Heart right ventricle (tissue), 16 donors: ENCODE results near the gene TAS2R50. TPM values are rescaled to one million over a fixed set of nuclear protein-coding genes. Genes with fewer than 3 reads are reported as not detected.
A peak's percentile ranks its signal among the peaks of the same experiment; 100 is the strongest.
"Not testable (repeated sequence)": the region's sequence is repeated elsewhere in the genome, so short reads cannot be mapped to it uniquely, and the experiment has no call there.

ENCODE experiments used
- ATAC-seq, 8 donors: fragments of 200-7000 bp; cut with Tn5 transposase; one replicate each; pipeline ENCODE4 v1.9.1; 2020; ENCODE audit warnings: mild to moderate bottlenecking in 8 of 8, moderate library complexity in 8 of 8, moderate number of reproducible peaks in 1 of 8
- DNase-seq, 2 donors: peaks; one replicate each; pipeline ENCODE4 v3.0.0-alpha.2; 2020
- H3K27ac ChIP-seq, 10 donors: fragments of 200-600 bp; sonication (generic) in 2 of 10; one replicate each; pipeline versions ENCODE4 v1.5.0 to v1.8.0; 2020 to 2022; ENCODE audit warnings: mild to moderate bottlenecking in 3 of 10
- H3K27me3 ChIP-seq, 7 donors: fragments of 200-600 bp; one replicate each; pipeline ENCODE4 v1.8.0; 2021 to 2022; ENCODE audit warnings: mild to moderate bottlenecking in 2 of 7
- H3K36me3 ChIP-seq, 9 donors: fragments of 200-600 bp; sonication (generic) in 1 of 9; one replicate each; pipeline versions ENCODE4 v1.5.0 to v1.8.0; 2020 to 2022; ENCODE audit warnings: mild to moderate bottlenecking in 2 of 9
- H3K4me1 ChIP-seq, 9 donors: fragments of 200-600 bp; sonication (generic) in 1 of 9; one replicate each; pipeline versions ENCODE4 v1.5.0 to v1.8.0; 2020 to 2022; ENCODE audit warnings: mild to moderate bottlenecking in 4 of 9
- H3K4me3 ChIP-seq, 10 donors: fragments of 200-600 bp; sonication (generic) in 2 of 10; one replicate each; pipeline versions ENCODE4 v1.5.0 to v1.8.0; 2020 to 2022; ENCODE audit warnings: mild to moderate bottlenecking in 7 of 10, moderate library complexity in 2 of 10
- H3K9me3 ChIP-seq, 11 donors: fragments of 200-600 bp in 10 of 11; sonication (generic) in 2 of 11; one replicate each; pipeline versions ENCODE4 v1.5.0 to v1.8.0; 2013 to 2022; ENCODE audit warnings: mild to moderate bottlenecking in 2 of 11, control low read depth in 1 of 11, moderate library complexity in 1 of 11
- WGBS, 2 donors: extraction: QIAGEN DNeasy Blood & Tissue Kit; methylation state at CpG; one replicate each; pipeline ENCODE4 v1.1.7; 2013; ENCODE audit warnings: inconsistent platforms in 1 of 2; 5-methylcytosine and 5-hydroxymethylcytosine counted together
- intact Hi-C, 10 donors: fragments of 100-400 bp; cut with DNase I; formaldehyde crosslinking; loops; one replicate each; pipeline versions ENCODE4 v1.11.1 to v1.14.2; 2022
- long read RNA-seq, 3 donors: library from polyadenylated mRNA; unstranded; transcript quantifications; one replicate each; pipeline ENCODE4 v2.0.0, GENCODE V29; 2020 to 2021
- polyA plus RNA-seq, 2 donors: library from polyadenylated mRNA; stranded (reverse); fragments of 200-250 nt; gene quantifications; one replicate each; pipeline ENCODE4 v1.2.3, GENCODE V29; 2013
- total RNA-seq, 10 donors: library from RNA; stranded (reverse); fragmentation: NEBNext Ultra II Directional in 3 of 10; extraction: Animal tissue kit (Norgen Biotek cat#: 25700) in 3 of 10; gene quantifications; one replicate each; pipeline versions ENCODE4 v1.2.1 to v1.2.4, GENCODE V29; 2021 to 2023
- TF ChIP-seq, protein P1 (sequence below), 9 donors: fragments of 200-600 bp; sonication (generic) in 2 of 9; IDR thresholded peaks; one replicate each; pipeline versions ENCODE4 v1.5.0 to v1.8.0; 2021 to 2022; ENCODE audit warnings: antibody characterized with exemption in 9 of 9, mild to moderate bottlenecking in 5 of 9, moderate library complexity in 1 of 9
- donor health status: Arrhythmogenic right ventricular cardiomyopathy.
- donor health status: ischemic (EF 13 %, LVEDD 7.1; RV severe dilation, severe dysfunction).
- donor health status: healthy with polysubstance abuse.
- donor health status: DM: no; HTN: yes; CAD: no.
- donor health status: DM: no; HTN: no; CAD: no.
- donor health status: ischemic (EF 25% LVEDD 6.9; RV normal size, moderate dysfunction).
- donor health status: ischemic (EF 25% LVEDD 5.7; RV mildly dilated, moderate dysfunction).
- donor health status: healthy.
- donor health status: DM: yes; HTN: yes; CAD: no.
- donor health status: Ischemic cardiomyopathy.
- donor health status: ischemic (EF 35%, LVEDD 5.7; RV mildly dilated, moderate dysfunction).
- donor health status: nonischemic (EF 11% LVEDD 7.7; RV severe dilation, severe dysfunction).
- donor health status: DM: yes; HTN: yes; CAD: no.
- donor health status: PGD.
- donor health status: ischemic (EF 29% LVEDD 5.4; RV normal size, mild dysfunction).
- donor health status: nonischemic (EF 23%, LVEDD 6.1; RV moderate dilation, normal function).

Gene TAS2R50, protein sequence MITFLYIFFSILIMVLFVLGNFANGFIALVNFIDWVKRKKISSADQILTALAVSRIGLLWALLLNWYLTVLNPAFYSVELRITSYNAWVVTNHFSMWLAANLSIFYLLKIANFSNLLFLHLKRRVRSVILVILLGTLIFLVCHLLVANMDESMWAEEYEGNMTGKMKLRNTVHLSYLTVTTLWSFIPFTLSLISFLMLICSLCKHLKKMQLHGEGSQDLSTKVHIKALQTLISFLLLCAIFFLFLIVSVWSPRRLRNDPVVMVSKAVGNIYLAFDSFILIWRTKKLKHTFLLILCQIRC
- total RNA-seq: under 1 TPM in 7 of 10 donors, not detected in 3; 0.24 to 0.88 (median 0.59) TPM
- polyA plus RNA-seq: not detected
- long read RNA-seq, donor 1: 0 reads
- long read RNA-seq, donor 2: 0 reads
- long read RNA-seq, donor 3: 0 reads

DNA sequence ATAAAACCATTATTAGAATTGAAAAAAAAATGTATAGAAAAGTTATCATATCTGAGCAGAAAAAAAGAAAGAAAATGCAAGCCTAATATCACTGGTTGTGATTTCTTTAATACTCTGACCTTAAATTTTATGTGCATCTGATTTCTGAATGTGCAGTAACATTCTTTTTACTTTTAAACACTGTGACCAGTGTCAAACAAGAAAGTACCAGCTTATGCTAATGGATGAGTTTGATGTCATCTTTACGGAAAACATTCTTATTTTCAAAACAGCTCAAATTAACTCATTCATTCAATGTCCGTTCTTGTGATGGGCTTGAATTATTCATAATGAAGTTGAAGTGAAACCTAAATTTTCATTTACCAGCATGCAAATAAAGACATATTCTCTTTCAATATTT, at the start of gene TAS2R50:
Gene TAS2R50, minus strand, starts transcription at position 101 of the 400 bp plus-strand sequence. Its CDS starts 52 bp downstream, at position 49.
- Histone ChIP-seq H3K9me3 (peaks cover 0 to 10% (median 5%) of the 10 kb centered on the region in 11 donors), H3K4me3 (no peak within 1 kb of the TSS), H3K36me3 (peaks cover 0 to 11% (median 0%) of the 10 kb centered on the region in 9 donors), H3K27me3 (no peaks in the 10 kb centered on the region), H3K27ac (no peak within 1 kb of the TSS), H3K4me1 (no peaks in the 10 kb centered on the region)
- DNase-seq: no peak
- WGBS, 2 donors: 50 to 74% methylated on average over 2 of the region's 2 CpGs
- TF ChIP-seq, protein P1, sequence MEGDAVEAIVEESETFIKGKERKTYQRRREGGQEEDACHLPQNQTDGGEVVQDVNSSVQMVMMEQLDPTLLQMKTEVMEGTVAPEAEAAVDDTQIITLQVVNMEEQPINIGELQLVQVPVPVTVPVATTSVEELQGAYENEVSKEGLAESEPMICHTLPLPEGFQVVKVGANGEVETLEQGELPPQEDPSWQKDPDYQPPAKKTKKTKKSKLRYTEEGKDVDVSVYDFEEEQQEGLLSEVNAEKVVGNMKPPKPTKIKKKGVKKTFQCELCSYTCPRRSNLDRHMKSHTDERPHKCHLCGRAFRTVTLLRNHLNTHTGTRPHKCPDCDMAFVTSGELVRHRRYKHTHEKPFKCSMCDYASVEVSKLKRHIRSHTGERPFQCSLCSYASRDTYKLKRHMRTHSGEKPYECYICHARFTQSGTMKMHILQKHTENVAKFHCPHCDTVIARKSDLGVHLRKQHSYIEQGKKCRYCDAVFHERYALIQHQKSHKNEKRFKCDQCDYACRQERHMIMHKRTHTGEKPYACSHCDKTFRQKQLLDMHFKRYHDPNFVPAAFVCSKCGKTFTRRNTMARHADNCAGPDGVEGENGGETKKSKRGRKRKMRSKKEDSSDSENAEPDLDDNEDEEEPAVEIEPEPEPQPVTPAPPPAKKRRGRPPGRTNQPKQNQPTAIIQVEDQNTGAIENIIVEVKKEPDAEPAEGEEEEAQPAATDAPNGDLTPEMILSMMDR (IDR thresholded peaks at IDR 0.05): no peak
- intact Hi-C loops: no loop called here
- ATAC-seq: no peak

DNA sequence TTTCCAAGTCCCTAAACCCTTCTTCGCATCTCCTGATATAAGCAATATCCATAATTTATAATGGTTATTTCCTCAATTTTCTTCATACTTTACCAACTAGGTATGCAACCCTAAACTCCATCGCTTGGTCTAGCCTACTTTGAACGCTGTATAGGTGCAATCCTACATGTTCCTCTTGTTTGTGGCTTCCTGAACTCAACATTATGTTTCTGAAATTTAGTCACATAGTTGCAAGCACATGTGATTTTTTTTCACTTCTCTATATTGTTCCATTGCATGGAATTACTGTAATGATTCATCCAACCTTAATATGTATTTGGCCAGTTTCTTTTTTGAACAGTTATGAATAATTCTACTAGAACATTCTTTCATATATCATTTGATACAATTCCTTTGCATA, 47.2 kb upstream of the TAS2R50 start:
- H3K27ac ChIP-seq, H3K9me3 ChIP-seq, ATAC-seq, H3K4me3 ChIP-seq, H3K4me1 ChIP-seq, H3K36me3 ChIP-seq, DNase-seq, intact Hi-C loops, H3K27me3 ChIP-seq: not testable (repeated sequence)
- 100% methylated on average over 1 of the region's 3 CpGs; no CpG with 5 or more reads in 1 of the 2 donors for WGBS, 2 donors

DNA sequence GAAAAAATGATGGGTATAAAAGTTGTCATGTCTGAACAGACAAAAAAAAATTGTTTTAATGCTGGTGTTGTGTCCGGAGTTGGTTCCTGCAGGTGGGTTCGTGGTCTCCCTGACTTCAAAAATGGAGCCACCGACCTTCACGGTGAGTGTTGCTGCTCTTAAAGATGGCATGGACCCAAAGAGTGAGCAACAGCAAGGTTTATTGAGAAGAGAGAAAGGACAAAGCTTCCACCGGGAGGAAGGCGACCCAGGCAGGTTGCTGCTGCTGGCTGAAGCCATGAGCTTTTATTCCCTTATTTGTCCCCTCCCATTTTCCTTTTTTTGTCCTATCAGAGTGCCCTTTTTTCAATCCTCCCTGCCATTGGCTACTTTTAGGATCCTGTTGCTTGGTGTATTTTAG, 44.6 kb upstream of the TAS2R50 start, which contains the start of gene TAS2R31:
Gene TAS2R31, minus strand, starts transcription at position 101 of the 400 bp plus-strand sequence. Its CDS starts 72 bp downstream, at position 29.
- TF ChIP-seq, protein P1 (IDR thresholded peaks at IDR 0.05): no peak
- 97 to 99% methylated on average over 6 of the region's 6 CpGs for WGBS, 2 donors
- Histone ChIP-seq H3K9me3 (no peaks in the 10 kb centered on the region), H3K27me3 (no peaks in the 10 kb centered on the region), H3K27ac (no peak within 1 kb of the TSS), H3K36me3 (peaks cover 0 to 8% (median 0%) of the 10 kb centered on the region in 9 donors), H3K4me3 (no peak within 1 kb of the TSS), H3K4me1 (no peaks in the 10 kb centered on the region)
- DNase-seq (no peak), ATAC-seq (no peak)
- intact Hi-C loops: no loop called here

DNA sequence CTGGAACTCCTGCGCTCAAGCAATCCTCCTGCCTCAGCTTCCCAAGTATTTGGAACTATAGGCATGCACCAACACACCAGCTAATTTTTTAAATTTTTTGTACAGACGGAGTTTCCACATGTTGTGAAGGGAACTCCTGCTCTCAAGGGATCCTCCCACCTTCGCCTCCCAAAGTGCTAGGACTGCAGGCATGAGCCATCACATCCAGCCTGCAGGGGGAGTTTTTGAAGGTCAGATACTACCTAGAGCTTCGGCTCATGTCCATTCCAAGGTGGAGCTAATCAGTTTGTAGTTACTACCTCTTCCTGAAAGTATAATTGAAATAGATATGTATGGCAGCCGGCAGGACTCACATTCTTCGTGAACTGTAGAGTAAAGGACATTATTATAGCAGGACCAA, 39.4 kb upstream of the TAS2R50 start:
- H3K4me3 ChIP-seq: no peak overlapping the region
- H3K9me3 ChIP-seq: peaks cover 0 to 10% (median 0%) of the 10 kb centered on the region in 11 donors
- no peak overlapping the region for H3K27ac ChIP-seq
- DNase-seq: no peak
- no peaks in the 10 kb centered on the region for H3K27me3 ChIP-seq
- 95 to 96% methylated on average over 6 of the region's 6 CpGs for WGBS, 2 donors
- no peak for ATAC-seq
- TF ChIP-seq, protein P1 (IDR thresholded peaks at IDR 0.05): peak in 1 of 9 donors; percentile 9
- H3K4me1 ChIP-seq: no peaks in the 10 kb centered on the region
- intact Hi-C loops: no loop called here
- H3K36me3 ChIP-seq: peaks cover 0 to 14% (median 0%) of the 10 kb centered on the region in 9 donors

DNA sequence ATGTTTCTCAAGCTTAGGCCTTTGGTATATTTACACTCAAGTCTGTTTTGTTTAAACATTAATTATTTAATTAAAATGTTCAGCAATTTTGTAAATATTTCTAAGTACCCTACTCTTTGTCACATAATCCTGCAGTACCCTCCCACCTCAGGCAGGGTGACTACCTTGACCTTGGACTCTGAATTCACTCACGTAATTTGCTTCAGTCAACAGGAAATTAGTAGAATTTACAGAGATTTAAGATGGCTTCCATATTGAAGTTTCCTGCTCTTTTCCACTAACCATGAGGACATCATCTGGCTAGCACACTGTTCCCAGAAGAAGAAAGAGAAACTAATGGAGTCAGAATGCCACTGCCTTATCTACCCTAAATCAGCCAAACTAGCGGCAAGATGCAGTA, 36.7 kb upstream of the TAS2R50 start:
- 81 to 88% methylated on average over 2 of the region's 2 CpGs for WGBS, 2 donors
- H3K4me3 ChIP-seq: no peak overlapping the region
- no peaks in the 10 kb centered on the region for H3K4me1 ChIP-seq
- intact Hi-C loops: no loop called here
- DNase-seq: no peak
- no peaks in the 10 kb centered on the region for H3K27me3 ChIP-seq
- ATAC-seq: no peak
- peaks cover 0 to 14% (median 0%) of the 10 kb centered on the region in 9 donors for H3K36me3 ChIP-seq
- H3K27ac ChIP-seq: no peak overlapping the region
- peaks cover 0 to 10% (median 0%) of the 10 kb centered on the region in 11 donors for H3K9me3 ChIP-seq
- TF ChIP-seq, protein P1 (IDR thresholded peaks at IDR 0.05): no peak
